HG02610 (cell line): ENCODE data around the gene ATF5.

Source experiments
- ATAC-seq: cut with Tn5 transposase; IDR thresholded peaks from one replicate; pipeline ENCODE4 v1.9.1; 2021; ENCODE audit warnings: mild to moderate bottlenecking, moderate library complexity; ENCODE audit not compliant: unreplicated experiment

ATF5 gene

GRCh38 chr19:49894011-49894664 lies 34.9 kb upstream of the ATF5 start:
- ATAC-seq: no peak

GRCh38 chr19:49894879-49895565 lies 34.0 kb upstream of the ATF5 start:
- peak; percentile 33 for ATAC-seq

DNA sequence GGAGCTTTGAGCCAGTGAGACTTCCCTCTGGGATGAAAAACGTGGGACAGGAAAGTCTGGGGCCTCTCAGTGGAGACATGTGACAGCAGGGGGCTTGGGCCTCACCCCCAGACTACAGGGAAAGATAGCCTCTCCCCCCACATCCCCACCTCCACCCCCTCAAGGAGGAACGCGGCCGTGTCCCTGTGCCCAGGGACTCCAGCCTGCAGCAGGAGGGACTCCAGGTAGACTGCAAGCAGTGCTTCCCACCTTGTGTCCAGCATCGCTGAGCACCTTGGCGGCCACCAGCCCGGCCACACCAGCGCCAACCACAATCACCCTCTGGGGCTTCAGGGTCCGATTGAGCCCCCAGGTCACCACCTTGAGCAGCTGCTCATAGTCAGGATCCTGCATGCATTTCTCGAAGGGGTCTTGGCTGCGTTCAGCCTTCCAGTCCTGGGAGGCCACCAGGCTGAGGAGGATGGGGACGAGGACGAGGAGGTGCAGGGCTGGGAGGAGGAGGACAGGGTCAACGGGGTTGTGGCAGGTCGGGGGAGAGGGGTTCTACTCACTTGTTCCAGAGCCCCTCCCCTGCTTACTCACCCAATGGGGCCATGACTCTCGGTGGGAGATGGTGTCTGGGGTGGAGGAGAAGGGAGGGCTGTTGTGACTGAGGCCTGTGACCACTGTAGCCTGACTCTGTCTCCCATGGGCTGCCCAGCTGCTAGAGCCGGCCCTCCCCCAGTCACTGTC lies 33.3 kb upstream of the ATF5 start:
- no peak for ATAC-seq

GRCh38 chr19:49896863-49897621 lies 32.0 kb upstream of the ATF5 start, which contains the start of gene IL4I1:
Gene IL4I1, minus strand, starts transcription at chr19:49896887. Its CDS starts 727 bp downstream, at chr19:49896160.
- peak; percentile 54 for ATAC-seq

- no peak for ATAC-seq
Measured at GRCh38 chr19:49904136-49904535, 24.9 kb upstream of the ATF5 start.

DNA sequence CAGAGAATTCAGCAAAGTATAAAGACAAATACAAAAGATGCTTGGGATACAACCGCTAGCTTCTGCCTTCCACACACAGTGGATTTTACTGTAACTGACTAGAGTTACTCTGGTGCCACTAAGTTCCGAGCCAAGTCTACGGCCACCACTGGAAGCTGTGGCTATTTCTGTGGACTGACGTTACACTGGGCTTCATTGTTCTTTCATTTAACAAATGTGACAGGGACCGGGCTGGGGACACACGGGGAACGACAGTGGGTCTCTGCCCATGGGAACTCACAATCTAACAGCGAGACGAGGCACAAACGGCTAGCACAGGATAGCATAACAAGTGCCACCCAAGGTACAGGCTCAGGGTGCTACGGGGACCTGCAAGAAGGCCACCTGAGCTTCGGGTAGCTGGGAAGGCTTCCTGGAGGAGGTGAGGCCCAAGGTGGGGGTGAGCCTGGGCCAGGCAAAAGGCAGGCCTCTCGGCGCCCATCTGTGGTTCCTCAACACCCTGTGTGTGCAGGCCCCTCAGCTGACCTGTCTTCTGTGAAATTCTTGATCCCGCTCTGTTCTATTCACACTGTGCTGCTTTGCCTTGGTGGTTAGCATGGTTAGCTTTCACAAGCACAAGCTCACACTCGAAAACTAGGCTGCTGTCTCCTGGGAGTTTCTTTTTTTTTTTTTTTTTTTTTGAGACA lies 22.0 kb upstream of the ATF5 start:
- ATAC-seq: no peak

DNA sequence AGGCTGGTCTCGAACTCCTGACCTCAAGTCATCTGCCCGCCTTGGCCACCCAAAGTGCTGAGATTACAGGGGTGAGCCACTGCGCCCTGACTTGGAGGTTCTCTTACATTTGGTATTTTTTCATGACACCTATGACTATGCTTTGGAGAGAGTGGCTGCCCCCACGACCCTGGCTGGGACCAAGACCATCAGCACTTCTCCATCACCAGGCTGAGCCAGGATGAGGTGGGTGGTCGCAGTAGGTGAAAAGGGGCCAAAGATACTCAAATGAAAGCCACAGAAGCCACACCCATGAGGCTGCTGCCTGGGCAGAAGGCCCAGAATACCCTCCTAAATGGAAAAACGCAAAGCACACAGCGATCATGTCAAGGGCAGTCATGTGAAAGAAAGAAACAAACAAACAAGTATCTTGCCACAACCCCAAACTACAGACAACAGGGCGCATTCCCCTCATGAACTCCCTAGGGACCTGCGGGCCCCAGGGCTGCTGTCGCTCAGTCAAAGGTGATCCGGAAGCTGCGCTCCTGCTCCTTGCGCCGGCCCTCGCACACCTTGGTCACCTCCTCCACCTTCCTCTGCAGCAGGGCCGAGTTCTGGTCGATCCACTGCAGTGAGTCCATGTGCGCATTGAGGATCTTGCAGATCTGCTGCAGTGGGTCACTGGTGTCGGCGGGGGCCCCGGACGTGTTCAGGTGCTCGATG lies 21.1 kb upstream of the ATF5 start:
- no peak for ATAC-seq

- no peak for ATAC-seq
Measured at GRCh38 chr19:49908480-49909420, 20.3 kb upstream of the ATF5 start.

DNA sequence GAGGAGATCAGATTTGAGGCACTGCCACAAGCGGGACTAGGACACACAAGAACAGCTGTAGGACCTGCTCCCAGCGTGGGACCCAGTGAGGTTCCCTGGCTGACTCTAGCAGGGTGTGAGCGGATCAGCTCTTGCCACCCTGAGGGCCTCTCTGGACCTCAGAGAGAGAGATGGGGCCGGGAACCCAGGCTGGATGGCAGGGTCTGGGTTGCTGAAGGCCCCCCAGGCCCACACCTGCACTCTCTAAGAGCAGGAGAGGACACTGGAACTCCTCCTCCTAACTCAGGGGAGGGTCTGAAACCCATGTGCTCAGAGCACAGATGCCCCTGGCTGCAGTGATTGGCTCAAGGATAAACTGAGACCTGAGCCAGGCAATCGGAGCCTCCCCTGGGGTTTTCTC lies 18.8 kb upstream of the ATF5 start:
- no peak for ATAC-seq

DNA sequence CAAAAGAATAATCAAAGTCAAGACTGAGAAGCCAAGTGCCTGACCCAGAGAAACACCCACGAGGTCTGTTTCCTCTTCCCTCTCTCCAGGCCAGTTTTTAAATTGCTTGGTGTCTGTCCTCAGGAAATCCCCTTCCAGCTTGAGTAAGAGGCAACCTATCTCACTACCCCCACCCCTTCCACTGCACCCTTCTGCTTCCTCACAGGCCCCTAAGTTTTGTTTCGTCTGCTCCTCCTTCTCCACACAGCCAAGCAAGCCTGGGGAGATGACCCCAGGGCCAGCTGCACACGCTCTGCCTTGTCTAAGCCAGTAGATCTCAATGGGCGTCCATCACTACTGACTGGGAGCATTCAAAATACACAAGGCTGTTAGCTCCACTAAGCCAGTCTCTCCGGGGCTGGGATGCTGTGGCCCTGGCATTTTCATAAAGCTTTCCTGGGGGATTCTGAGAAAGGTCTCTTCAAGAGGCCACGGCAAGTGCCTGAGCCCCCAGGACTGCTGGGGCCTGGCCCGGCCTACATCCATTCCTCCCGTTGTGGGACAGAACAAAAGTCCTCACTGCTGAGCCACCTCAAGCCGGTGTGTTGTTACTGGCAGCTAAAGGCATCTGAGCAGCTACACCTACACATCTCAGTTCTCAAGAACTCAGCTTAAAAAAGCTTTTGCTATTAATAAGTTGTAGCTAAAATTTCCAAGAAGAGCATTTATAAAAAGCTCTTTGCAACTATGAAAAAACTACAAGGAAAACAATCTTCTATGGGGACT lies 17.4 kb upstream of the ATF5 start:
- peak; percentile 40 for ATAC-seq

DNA sequence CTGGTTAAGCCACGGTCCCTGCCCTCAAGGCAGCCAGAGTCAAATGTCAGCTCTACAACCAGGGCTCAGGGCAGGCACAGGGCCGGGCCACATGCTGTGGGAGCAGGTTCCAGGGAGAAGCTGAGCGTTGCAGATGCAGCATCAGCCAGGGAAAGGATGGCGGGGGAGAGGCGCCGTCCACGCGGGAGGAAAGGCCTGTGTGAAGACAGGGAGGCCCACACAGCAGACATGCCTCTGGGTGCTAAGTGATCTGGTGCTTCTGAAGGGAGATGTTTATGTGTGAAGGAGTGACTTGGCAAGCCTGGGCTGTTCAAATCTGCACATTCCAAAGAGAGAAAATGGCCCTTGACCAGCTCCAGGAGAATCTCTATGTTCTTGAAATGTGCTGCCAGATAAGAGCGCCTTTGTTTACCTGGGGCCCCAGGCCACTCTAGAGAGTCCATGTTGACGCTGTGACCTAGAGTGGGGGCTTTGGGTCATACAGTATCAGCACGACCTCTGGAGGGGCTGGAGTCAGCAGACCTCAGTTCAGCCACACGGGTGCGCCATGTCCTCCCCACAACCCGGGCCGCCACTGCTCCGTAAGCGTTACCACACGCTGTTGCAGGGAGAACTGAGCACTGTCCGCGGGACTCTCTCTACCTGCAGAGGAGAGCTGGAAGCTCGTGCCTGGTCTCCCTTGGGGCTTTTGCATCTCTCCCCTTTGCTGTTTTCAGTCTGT lies 15.9 kb upstream of the ATF5 start:
- no peak for ATAC-seq

GRCh38 chr19:49913720-49914119 lies 15.3 kb upstream of the ATF5 start:
- no peak for ATAC-seq

- no peak for ATAC-seq
Measured at GRCh38 chr19:49915271-49915670, 13.7 kb upstream of the ATF5 start.

- ATAC-seq: no peak
Measured at GRCh38 chr19:49916839-49917733, 11.9 kb upstream of the ATF5 start.

GRCh38 chr19:49918089-49918488 lies 10.9 kb upstream of the ATF5 start:
- ATAC-seq: no peak

DNA sequence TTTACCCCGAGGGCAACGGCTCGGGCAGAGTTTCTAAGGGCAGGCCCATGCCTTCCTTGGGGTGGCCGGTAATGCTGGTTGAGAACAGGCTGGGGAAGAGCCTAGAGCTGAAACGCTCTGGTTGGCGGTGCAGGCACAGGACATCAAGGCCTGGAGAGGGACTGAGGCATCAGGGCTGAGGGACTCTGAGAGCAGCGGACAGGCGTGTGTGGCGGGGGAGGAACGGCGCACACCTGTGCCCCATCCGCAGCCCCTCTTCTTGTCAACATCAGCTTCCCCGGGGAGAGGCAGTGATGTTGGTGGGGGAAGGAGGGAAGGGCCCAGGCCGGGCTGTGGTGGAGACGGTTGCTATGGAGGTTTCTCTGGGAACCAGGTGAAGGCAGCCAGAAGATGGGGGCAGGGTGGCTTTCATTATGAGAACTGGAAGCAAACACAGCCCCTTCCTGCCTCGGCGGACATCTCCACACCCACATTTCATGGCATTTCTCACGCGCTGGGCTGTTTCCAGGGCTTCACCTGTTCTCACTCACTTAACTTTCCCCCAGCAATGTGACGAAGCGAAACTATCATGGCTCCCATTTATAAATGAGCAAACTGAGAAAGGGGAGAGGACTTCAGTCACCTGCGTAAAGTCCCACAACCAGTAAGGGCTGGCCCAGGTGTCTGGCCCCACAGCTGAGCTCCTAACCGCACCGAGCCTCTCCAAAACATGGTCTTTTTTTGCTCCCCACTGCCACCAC lies 8.2 kb upstream of the ATF5 start:
- ATAC-seq: no peak
